ENCODE results near the gene VPS13D. TPM values are rescaled to one million over a fixed set of nuclear protein-coding genes. Genes with fewer than 3 reads are reported as not detected.

The VPS13D gene
- total RNA-seq, 1 experiment from 2014 or later, result 29.0 TPM

DNA sequence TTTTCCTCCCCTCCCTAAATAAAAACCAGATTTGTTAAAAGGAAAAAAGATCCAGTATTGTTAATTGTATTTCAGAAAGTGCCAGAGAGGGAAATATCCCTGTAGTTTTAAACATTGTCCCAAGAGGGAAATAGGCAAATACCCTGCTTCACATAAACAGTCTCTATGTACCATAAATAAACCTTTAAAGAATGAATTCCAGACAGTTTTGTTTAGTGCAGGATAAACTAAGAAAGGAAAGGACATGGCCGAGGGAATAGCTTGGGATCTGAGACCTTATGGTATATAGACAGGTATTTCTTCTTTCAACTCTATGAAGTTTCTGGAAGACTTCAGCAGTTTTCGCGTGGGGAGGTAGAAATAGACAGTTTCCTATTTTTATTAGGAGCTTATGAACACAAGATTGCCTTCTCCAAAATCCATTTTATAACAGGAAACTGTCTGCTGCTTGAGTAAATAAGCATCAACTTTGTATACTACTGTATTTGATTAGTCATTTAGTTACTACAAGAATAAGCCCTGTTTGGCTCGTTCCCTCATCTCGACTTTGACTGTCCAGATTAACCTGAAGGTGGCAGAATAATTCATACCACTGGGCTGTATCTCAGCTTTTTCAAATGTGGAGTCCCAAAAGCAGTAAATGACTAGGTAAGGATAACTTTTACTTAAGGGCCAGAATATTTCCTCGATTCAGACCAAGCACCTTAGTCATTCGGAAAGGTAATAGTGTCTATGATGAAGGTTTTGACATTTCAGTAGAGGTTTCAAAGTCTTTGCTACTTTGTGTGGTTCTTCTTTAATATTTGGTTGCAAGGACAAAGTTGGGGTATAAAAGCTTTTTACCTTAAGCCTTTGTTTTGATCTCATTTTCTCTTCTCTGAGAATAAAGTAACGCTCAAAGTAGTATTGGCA, 177.5 kb downstream of the VPS13D start:
- H3K4me1 Mint-ChIP-seq, result peaks cover 11% of the 10 kb centered on the region; the same call in 1 of the 2 replicates
- peaks cover 35% of the 10 kb centered on the region for H3K36me3 Mint-ChIP-seq
- H3K4me3 Mint-ChIP-seq, result no peak overlapping the region
- ChIA-PET CTCF (interaction anchor here (0.7 to 1.4 kb wide), 5 partner anchors 9 to 252 kb away, joined by 3 to 4 read pairs (median 3); no protein-coding TSS in a partner anchor), POLR2A (no interaction called here)
- TF ChIP-seq, protein P1, sequence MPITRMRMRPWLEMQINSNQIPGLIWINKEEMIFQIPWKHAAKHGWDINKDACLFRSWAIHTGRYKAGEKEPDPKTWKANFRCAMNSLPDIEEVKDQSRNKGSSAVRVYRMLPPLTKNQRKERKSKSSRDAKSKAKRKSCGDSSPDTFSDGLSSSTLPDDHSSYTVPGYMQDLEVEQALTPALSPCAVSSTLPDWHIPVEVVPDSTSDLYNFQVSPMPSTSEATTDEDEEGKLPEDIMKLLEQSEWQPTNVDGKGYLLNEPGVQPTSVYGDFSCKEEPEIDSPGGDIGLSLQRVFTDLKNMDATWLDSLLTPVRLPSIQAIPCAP (CRISPR knock-in tag; IDR thresholded peaks at IDR 0.05), result no peak
- TF ChIP-seq, protein P2, sequence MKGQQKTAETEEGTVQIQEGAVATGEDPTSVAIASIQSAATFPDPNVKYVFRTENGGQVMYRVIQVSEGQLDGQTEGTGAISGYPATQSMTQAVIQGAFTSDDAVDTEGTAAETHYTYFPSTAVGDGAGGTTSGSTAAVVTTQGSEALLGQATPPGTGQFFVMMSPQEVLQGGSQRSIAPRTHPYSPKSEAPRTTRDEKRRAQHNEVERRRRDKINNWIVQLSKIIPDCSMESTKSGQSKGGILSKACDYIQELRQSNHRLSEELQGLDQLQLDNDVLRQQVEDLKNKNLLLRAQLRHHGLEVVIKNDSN (CRISPR knock-in tag; IDR thresholded peaks at IDR 0.05), result no peak
- TF ChIP-seq MXD4 (CRISPR knock-in tag; IDR thresholded peaks at IDR 0.05; ENCODE audit: borderline replicate concordance), result no peak
- TF ChIP-seq, protein P3, sequence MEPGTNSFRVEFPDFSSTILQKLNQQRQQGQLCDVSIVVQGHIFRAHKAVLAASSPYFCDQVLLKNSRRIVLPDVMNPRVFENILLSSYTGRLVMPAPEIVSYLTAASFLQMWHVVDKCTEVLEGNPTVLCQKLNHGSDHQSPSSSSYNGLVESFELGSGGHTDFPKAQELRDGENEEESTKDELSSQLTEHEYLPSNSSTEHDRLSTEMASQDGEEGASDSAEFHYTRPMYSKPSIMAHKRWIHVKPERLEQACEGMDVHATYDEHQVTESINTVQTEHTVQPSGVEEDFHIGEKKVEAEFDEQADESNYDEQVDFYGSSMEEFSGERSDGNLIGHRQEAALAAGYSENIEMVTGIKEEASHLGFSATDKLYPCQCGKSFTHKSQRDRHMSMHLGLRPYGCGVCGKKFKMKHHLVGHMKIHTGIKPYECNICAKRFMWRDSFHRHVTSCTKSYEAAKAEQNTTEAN (CRISPR knock-in tag; IDR thresholded peaks at IDR 0.05), result no peak
- no peak for ATAC-seq
- peaks cover 3% of the 10 kb centered on the region; the same call in 1 of the 2 replicates for H3K27me3 Mint-ChIP-seq (ENCODE audit: low read depth)
- no peak for DNase-seq (ENCODE audit: low spot score)
- H3K9me3 Mint-ChIP-seq, result peaks cover 14% of the 10 kb centered on the region
- no peak overlapping the region for H3K27ac Mint-ChIP-seq

DNA sequence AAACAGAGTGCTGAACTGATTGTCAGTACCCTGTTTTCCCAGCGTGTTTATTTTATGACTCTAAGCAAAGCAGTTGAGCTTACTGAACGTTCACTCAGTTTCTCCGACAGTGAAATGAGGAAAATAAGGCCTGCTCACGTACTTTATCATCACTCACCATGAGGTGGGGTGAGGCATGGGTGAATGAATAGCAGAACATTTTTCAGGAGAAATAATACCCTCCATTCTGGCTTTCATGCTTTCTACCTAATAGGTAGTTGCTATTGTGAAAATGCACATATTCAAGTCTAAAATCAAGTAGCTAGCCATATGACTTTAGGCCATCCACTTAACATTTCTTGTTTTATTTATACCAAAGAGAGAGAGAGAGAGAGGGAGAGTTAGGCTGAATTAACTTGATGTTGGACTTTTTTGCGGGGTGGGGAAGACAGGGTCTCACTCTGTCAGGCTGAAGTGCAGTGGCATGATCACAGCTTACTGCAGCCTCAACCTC, 178.2 kb downstream of the VPS13D start:
- ATAC-seq (no peak), DNase-seq (ENCODE audit: low spot score) (no peak)
- CTCF ChIA-PET, result interaction anchor here (0.6 to 1.4 kb wide), 5 partner anchors 10 to 251 kb away, joined by 3 to 4 read pairs (median 3); no protein-coding TSS in a partner anchor
- POLR2A ChIA-PET, result no interaction called here
- peaks cover 14% of the 10 kb centered on the region for H3K9me3 Mint-ChIP-seq
- peaks cover 11% of the 10 kb centered on the region; the same call in 1 of the 2 replicates for H3K4me1 Mint-ChIP-seq
- H3K27me3 Mint-ChIP-seq (ENCODE audit: low read depth), result peaks cover 3% of the 10 kb centered on the region; the same call in 1 of the 2 replicates
- H3K36me3 Mint-ChIP-seq, result peaks cover 35% of the 10 kb centered on the region
- no peak overlapping the region; the same call in 1 of the 2 replicates for H3K27ac Mint-ChIP-seq
- no peak overlapping the region for H3K4me3 Mint-ChIP-seq
- TF ChIP-seq, protein P4, sequence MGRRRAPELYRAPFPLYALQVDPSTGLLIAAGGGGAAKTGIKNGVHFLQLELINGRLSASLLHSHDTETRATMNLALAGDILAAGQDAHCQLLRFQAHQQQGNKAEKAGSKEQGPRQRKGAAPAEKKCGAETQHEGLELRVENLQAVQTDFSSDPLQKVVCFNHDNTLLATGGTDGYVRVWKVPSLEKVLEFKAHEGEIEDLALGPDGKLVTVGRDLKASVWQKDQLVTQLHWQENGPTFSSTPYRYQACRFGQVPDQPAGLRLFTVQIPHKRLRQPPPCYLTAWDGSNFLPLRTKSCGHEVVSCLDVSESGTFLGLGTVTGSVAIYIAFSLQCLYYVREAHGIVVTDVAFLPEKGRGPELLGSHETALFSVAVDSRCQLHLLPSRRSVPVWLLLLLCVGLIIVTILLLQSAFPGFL (CRISPR knock-in tag; IDR thresholded peaks at IDR 0.05; ENCODE audit: borderline replicate concordance), result no peak
- TF ChIP-seq ESRRA (CRISPR knock-in tag; IDR thresholded peaks at IDR 0.05; ENCODE audit: borderline replicate concordance) (no peak), EMX1 (CRISPR knock-in tag; IDR thresholded peaks at IDR 0.05) (no peak), IRF2 (CRISPR knock-in tag; IDR thresholded peaks at IDR 0.05; ENCODE audit: borderline replicate concordance, low read depth) (no peak)
- TF ChIP-seq, protein P5, sequence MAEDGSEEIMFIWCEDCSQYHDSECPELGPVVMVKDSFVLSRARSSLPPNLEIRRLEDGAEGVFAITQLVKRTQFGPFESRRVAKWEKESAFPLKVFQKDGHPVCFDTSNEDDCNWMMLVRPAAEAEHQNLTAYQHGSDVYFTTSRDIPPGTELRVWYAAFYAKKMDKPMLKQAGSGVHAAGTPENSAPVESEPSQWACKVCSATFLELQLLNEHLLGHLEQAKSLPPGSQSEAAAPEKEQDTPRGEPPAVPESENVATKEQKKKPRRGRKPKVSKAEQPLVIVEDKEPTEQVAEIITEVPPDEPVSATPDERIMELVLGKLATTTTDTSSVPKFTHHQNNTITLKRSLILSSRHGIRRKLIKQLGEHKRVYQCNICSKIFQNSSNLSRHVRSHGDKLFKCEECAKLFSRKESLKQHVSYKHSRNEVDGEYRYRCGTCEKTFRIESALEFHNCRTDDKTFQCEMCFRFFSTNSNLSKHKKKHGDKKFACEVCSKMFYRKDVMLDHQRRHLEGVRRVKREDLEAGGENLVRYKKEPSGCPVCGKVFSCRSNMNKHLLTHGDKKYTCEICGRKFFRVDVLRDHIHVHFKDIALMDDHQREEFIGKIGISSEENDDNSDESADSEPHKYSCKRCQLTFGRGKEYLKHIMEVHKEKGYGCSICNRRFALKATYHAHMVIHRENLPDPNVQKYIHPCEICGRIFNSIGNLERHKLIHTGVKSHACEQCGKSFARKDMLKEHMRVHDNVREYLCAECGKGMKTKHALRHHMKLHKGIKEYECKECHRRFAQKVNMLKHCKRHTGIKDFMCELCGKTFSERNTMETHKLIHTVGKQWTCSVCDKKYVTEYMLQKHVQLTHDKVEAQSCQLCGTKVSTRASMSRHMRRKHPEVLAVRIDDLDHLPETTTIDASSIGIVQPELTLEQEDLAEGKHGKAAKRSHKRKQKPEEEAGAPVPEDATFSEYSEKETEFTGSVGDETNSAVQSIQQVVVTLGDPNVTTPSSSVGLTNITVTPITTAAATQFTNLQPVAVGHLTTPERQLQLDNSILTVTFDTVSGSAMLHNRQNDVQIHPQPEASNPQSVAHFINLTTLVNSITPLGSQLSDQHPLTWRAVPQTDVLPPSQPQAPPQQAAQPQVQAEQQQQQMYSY (CRISPR knock-in tag; IDR thresholded peaks at IDR 0.05), result no peak
- TF ChIP-seq, protein P6, sequence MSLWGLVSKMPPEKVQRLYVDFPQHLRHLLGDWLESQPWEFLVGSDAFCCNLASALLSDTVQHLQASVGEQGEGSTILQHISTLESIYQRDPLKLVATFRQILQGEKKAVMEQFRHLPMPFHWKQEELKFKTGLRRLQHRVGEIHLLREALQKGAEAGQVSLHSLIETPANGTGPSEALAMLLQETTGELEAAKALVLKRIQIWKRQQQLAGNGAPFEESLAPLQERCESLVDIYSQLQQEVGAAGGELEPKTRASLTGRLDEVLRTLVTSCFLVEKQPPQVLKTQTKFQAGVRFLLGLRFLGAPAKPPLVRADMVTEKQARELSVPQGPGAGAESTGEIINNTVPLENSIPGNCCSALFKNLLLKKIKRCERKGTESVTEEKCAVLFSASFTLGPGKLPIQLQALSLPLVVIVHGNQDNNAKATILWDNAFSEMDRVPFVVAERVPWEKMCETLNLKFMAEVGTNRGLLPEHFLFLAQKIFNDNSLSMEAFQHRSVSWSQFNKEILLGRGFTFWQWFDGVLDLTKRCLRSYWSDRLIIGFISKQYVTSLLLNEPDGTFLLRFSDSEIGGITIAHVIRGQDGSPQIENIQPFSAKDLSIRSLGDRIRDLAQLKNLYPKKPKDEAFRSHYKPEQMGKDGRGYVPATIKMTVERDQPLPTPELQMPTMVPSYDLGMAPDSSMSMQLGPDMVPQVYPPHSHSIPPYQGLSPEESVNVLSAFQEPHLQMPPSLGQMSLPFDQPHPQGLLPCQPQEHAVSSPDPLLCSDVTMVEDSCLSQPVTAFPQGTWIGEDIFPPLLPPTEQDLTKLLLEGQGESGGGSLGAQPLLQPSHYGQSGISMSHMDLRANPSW (CRISPR knock-in tag; conservative IDR thresholded peaks at IDR 0.05; ENCODE audit: low read depth), result no peak
- TF ChIP-seq, protein P7, sequence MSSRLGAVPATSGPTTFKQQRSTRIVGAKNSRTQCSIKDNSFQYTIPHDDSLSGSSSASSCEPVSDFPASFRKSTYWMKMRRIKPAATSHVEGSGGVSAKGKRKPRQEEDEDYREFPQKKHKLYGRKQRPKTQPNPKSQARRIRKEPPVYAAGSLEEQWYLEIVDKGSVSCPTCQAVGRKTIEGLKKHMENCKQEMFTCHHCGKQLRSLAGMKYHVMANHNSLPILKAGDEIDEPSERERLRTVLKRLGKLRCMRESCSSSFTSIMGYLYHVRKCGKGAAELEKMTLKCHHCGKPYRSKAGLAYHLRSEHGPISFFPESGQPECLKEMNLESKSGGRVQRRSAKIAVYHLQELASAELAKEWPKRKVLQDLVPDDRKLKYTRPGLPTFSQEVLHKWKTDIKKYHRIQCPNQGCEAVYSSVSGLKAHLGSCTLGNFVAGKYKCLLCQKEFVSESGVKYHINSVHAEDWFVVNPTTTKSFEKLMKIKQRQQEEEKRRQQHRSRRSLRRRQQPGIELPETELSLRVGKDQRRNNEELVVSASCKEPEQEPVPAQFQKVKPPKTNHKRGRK (CRISPR knock-in tag; IDR thresholded peaks at IDR 0.05; ENCODE audit: borderline replicate concordance), result no peak
- TF ChIP-seq, protein P8, sequence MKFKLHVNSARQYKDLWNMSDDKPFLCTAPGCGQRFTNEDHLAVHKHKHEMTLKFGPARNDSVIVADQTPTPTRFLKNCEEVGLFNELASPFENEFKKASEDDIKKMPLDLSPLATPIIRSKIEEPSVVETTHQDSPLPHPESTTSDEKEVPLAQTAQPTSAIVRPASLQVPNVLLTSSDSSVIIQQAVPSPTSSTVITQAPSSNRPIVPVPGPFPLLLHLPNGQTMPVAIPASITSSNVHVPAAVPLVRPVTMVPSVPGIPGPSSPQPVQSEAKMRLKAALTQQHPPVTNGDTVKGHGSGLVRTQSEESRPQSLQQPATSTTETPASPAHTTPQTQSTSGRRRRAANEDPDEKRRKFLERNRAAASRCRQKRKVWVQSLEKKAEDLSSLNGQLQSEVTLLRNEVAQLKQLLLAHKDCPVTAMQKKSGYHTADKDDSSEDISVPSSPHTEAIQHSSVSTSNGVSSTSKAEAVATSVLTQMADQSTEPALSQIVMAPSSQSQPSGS (CRISPR knock-in tag; IDR thresholded peaks at IDR 0.05; ENCODE audit: borderline replicate concordance, low read depth), result no peak

Data from WTC11 (cell line).